Measurements from ENCODE around the gene SPIRE1.

DNA sequence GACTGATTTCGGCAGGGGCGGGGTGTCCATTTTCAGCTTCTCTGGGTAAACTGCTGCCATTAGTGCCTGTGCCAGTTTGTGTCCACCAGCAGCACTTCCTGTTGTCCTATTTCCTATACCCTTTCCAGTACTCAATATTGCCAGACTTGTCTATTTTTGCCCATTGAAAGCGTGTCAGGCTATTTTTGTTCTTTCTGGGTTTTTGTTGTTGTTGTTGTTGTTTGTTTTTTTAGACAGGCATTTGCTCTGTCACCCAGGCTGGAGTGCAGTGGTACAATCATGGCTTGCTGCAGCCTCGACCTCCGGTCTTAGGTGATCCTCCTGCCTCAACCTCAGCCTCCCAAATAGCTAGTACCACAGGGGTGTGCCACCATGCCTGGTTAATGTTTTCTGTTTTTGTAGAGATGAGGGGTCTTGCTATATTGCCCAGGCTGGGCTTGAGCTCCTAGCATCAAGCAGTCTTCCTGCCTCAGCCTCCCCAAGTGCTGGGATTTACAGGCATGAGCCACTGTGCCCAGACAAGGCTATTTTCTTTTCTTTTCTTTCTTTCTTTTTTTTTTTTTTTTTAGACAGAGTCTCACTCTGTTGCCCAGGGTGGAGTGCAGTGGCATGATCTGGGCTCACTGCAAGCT is 241.7 kb downstream of the SPIRE1 start:
- TF ChIP-seq EZH2phosphoT487 (IDR thresholded peaks at IDR 0.05; ENCODE audit: insufficient read depth, low read depth), result no peak
- no peak for TF ChIP-seq EZH2 (IDR thresholded peaks at IDR 0.05; ENCODE audit: insufficient read depth, poor library complexity, severe bottlenecking)

Data from GM23248 (cell line).